Ascending aorta (tissue), 2 donors: Measurements from ENCODE around the gene CHST15. TPM values are rescaled to one million over a fixed set of nuclear protein-coding genes. Genes with fewer than 3 reads are reported as not detected.
A peak's percentile ranks its signal among the peaks of the same experiment; 100 is the strongest.

Source experiments
- DNase-seq, 2 donors: peaks; one replicate each; pipeline ENCODE4 v3.0.0-alpha.2; 2019; ENCODE audit warnings: low spot score in 2 of 2
- H3K27ac ChIP-seq, 2 donors: fragments of 200-600 bp; sonication (generic); one replicate each; pipeline ENCODE4 v1.5.1; 2016 to 2017; ENCODE audit warnings: mild to moderate bottlenecking in 1 of 2
- H3K27me3 ChIP-seq: fragments of 200-600 bp; sonication (generic); one replicate; pipeline ENCODE4 v1.5.1; 2017
- H3K36me3 ChIP-seq, 2 donors: fragments of 200-600 bp; sonication (generic); one replicate each; pipeline ENCODE4 v1.5.1; 2016
- H3K4me1 ChIP-seq, 2 donors: fragments of 200-600 bp; sonication (generic); one replicate each; pipeline ENCODE4 v1.5.1; 2016 to 2017; ENCODE audit warnings: mild to moderate bottlenecking in 1 of 2
- H3K4me3 ChIP-seq, 2 donors: fragments of 200-600 bp; sonication (generic); one replicate each; pipeline ENCODE4 v1.5.1; 2016 to 2017; ENCODE audit warnings: mild to moderate bottlenecking in 1 of 2
- H3K9me3 ChIP-seq, 2 donors: fragments of 200-600 bp; sonication (generic); one replicate each; pipeline ENCODE4 v1.5.1; 2016
- intact Hi-C: fragments of 100-400 bp; cut with DNase I; formaldehyde crosslinking; loops from one replicate; pipeline ENCODE4 v1.15.1; 2023
- total RNA-seq: library from RNA; depleted of rRNA; stranded (reverse); fragments of >200 nt; gene quantifications from one replicate; pipeline ENCODE4 v1.1.0, GENCODE V29; 2016
- TF ChIP-seq, protein P1 (sequence below), 3 experiments: fragments of 200-600 bp in 2 of 3; fragments of 450-650 bp in 1 of 3; sonication (generic) in 2 of 3; IDR thresholded peaks; one replicate each; pipeline ENCODE4 v1.5.1; 2016 to 2019; ENCODE audit warnings: antibody characterized with exemption in 3 of 3, mild to moderate bottlenecking in 1 of 3, moderate library complexity in 1 of 3

Gene CHST15
- total RNA-seq, 1 donor from 2014 or later, result 20.4 TPM

GRCh38 chr10:124003481-124003870 is 89.9 kb downstream of the CHST15 start:
- intact Hi-C loops, result no loop called here

GRCh38 chr10:124003070-124003419 is 90.4 kb downstream of the CHST15 start:
- no peak overlapping the region for H3K4me3 ChIP-seq
- peaks cover 10 to 18% of the 10 kb centered on the region in 2 donors for H3K36me3 ChIP-seq
- intact Hi-C loops, result no loop called here
- TF ChIP-seq, protein P1, sequence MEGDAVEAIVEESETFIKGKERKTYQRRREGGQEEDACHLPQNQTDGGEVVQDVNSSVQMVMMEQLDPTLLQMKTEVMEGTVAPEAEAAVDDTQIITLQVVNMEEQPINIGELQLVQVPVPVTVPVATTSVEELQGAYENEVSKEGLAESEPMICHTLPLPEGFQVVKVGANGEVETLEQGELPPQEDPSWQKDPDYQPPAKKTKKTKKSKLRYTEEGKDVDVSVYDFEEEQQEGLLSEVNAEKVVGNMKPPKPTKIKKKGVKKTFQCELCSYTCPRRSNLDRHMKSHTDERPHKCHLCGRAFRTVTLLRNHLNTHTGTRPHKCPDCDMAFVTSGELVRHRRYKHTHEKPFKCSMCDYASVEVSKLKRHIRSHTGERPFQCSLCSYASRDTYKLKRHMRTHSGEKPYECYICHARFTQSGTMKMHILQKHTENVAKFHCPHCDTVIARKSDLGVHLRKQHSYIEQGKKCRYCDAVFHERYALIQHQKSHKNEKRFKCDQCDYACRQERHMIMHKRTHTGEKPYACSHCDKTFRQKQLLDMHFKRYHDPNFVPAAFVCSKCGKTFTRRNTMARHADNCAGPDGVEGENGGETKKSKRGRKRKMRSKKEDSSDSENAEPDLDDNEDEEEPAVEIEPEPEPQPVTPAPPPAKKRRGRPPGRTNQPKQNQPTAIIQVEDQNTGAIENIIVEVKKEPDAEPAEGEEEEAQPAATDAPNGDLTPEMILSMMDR (IDR thresholded peaks at IDR 0.05), result no peak
- H3K27me3 ChIP-seq, result no peaks in the 10 kb centered on the region
- peak in 1 of 2 donors; percentile 46 for DNase-seq
- no peak overlapping the region for H3K27ac ChIP-seq
- no peaks in the 10 kb centered on the region for H3K9me3 ChIP-seq
- H3K4me1 ChIP-seq, result no peaks in the 10 kb centered on the region

More at GRCh38 chr10:124003481-124003870, 89.9 kb downstream of the CHST15 start:
- Histone ChIP-seq H3K4me1 (no peaks in the 10 kb centered on the region), H3K36me3 (peaks cover 12 to 22% of the 10 kb centered on the region in 2 donors), H3K9me3 (no peaks in the 10 kb centered on the region), H3K4me3 (no peak overlapping the region), H3K27ac (no peak overlapping the region), H3K27me3 (no peaks in the 10 kb centered on the region)
- peak in 1 of 2 donors; percentile 31 for DNase-seq
- TF ChIP-seq, protein P1 (IDR thresholded peaks at IDR 0.05), result no peak

DNA sequence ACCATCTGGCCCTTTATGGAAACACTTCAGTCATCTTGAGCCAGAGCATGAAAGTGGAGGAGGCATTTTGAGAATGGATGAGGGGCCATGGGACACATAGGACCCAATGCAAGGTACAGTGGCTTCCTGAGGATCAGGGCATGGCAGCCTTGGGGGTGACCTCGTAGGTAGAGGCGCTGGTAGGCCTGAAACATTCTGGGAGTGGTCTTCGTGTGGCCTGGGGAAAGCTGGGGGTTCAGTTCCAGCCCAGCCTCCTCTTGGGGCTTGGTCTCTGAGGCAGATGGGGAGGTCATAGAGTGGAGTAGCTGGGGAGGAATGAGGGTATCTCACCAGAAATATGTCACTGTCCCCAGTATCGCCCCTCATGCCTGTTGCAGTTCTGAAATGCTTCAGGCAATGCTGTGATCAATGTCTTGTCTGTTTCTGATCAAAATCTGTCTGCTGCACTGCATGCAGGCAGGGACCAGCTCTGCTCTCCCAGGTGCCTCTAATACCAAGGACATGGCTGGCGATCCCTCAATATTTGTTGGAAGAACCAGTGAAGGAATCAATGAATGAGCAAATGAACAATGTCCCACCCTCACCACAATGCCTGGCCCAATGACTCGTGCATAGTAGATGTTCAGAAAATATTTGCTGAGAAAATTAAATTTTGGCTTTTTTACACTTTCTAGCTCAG is 90.9 kb downstream of the CHST15 start:
- H3K4me1 ChIP-seq, result no peaks in the 10 kb centered on the region
- H3K36me3 ChIP-seq, result peaks cover 10 to 14% of the 10 kb centered on the region in 2 donors
- no peak overlapping the region for H3K4me3 ChIP-seq
- intact Hi-C loops, result no loop called here
- DNase-seq, result peak in 1 of 2 donors; percentile 43
- TF ChIP-seq, protein P1 (IDR thresholded peaks at IDR 0.05), result no peak
- H3K27me3 ChIP-seq, result no peaks in the 10 kb centered on the region
- H3K9me3 ChIP-seq, result no peaks in the 10 kb centered on the region
- no peak overlapping the region for H3K27ac ChIP-seq

DNA sequence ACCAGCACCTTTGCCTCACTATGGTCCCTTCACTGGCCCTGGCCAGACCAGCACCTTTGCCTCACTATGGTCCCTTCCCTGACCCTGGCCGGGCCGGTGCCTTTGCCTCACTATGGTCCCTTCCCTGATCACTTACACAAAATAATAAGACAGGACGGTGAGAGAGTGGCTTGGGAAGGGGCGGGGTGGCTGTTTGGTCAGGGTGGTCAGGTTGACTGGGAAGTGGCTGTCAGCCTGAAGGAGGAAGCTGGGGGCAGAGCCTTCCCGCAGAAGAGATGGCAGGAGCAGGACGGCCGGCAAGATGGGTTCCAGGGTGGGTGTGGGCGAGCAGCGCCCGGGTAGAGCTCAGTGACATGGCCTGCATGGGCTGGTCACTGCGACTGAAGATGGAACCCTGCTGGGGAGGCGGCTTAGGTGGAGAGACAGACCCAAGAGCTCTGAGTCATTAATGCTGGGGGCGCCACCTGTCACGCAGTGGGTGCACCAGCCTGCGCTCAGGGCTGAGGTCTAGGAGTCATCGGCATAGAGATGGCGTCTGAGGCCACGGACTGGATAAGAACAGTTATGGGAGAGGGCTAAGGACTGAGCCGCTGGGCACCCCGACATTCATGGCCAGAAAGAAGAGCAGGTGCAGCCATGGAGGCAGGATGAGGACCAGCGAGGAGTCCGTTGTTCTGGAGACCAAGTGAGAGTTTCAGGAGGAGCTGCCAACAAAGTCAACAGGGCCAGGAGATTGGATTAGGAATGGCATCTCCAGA is 91.8 kb downstream of the CHST15 start:
- TF ChIP-seq, protein P1 (IDR thresholded peaks at IDR 0.05), result no peak
- no peak overlapping the region for H3K27ac ChIP-seq
- no peaks in the 10 kb centered on the region for H3K9me3 ChIP-seq
- peaks cover 1 to 5% of the 10 kb centered on the region in 2 donors for H3K36me3 ChIP-seq
- H3K4me1 ChIP-seq, result no peaks in the 10 kb centered on the region
- peak in 1 of 2 donors; percentile 59 for DNase-seq
- intact Hi-C loops, result no loop called here
- H3K4me3 ChIP-seq, result no peak overlapping the region
- no peaks in the 10 kb centered on the region for H3K27me3 ChIP-seq

GRCh38 chr10:124000792-124001201 is 92.6 kb downstream of the CHST15 start:
- Histone ChIP-seq H3K36me3 (no peaks in the 10 kb centered on the region), H3K27me3 (no peaks in the 10 kb centered on the region), H3K27ac (no peak overlapping the region), H3K4me1 (no peaks in the 10 kb centered on the region), H3K9me3 (no peaks in the 10 kb centered on the region), H3K4me3 (no peak overlapping the region)
- peak in 1 of 2 donors; percentile 63 for DNase-seq
- TF ChIP-seq, protein P1 (IDR thresholded peaks at IDR 0.05), result no peak
- intact Hi-C loops, result no loop called here
